Heart left ventricle (tissue), 16 donors: ENCODE data around the gene CMTR2. TPM values are rescaled to one million over a fixed set of nuclear protein-coding genes. Genes with fewer than 3 reads are reported as not detected.
A peak's percentile ranks its signal among the peaks of the same experiment; 100 is the strongest.
"Not testable (repeated sequence)": the region's sequence is repeated elsewhere in the genome, so short reads cannot be mapped to it uniquely, and the experiment has no call there.

Source experiments
- ATAC-seq, 4 donors: fragments of 200-7000 bp; cut with Tn5 transposase; one replicate each; pipeline ENCODE4 v1.9.1; 2020 to 2022; ENCODE audit warnings: moderate library complexity in 4 of 4, mild to moderate bottlenecking in 3 of 4, moderate number of reproducible peaks in 1 of 4
- DNase-seq, 5 donors: peaks; one replicate each; pipeline ENCODE4 v3.0.0-alpha.2; 2020
- H3K27ac ChIP-seq, 12 donors: fragments of 200-600 bp; sonication (generic) in 4 of 12; one replicate each; pipeline versions ENCODE4 v1.5.0 to v1.8.0; 2016 to 2022; ENCODE audit warnings: mild to moderate bottlenecking in 2 of 12
- H3K27me3 ChIP-seq, 9 donors: fragments of 200-600 bp; sonication (generic) in 2 of 9; one replicate each; pipeline versions ENCODE4 v1.5.1 to v1.8.0; 2016 to 2022; ENCODE audit warnings: mild to moderate bottlenecking in 3 of 9
- H3K36me3 ChIP-seq, 9 donors: fragments of 200-600 bp; sonication (generic) in 2 of 9; one replicate each; pipeline versions ENCODE4 v1.5.0 to v1.8.0; 2018 to 2022; ENCODE audit warnings: mild to moderate bottlenecking in 2 of 9
- H3K4me1 ChIP-seq, 12 donors: fragments of 200-600 bp; sonication (generic) in 4 of 12; one replicate each; pipeline versions ENCODE4 v1.5.0 to v1.8.0; 2016 to 2022; ENCODE audit warnings: mild to moderate bottlenecking in 3 of 12
- H3K4me3 ChIP-seq, 12 donors: fragments of 200-600 bp; sonication (generic) in 4 of 12; one replicate each; pipeline versions ENCODE4 v1.5.0 to v1.8.0; 2017 to 2022; ENCODE audit warnings: mild to moderate bottlenecking in 9 of 12, moderate library complexity in 4 of 12
- H3K9me3 ChIP-seq, 12 donors: fragments of 200-600 bp; sonication (generic) in 4 of 12; one replicate each; pipeline versions ENCODE4 v1.5.0 to v1.8.0; 2016 to 2022; ENCODE audit warnings: mild to moderate bottlenecking in 1 of 12
- POLR2A ChIP-seq, 2 donors: fragments of 450-650 bp; IDR thresholded peaks; one replicate each; pipeline ENCODE4 v1.6.1; 2017; ENCODE audit warnings: antibody characterized with exemption in 2 of 2, mild to moderate bottlenecking in 2 of 2, moderate library complexity in 2 of 2
- WGBS, 4 donors: extraction: QIAGEN DNeasy Blood & Tissue Kit in 2 of 4; methylation state at CpG; one replicate each; pipeline versions ENCODE4 v1.1.5 to v1.1.7; 2013 to 2018; 5-methylcytosine and 5-hydroxymethylcytosine counted together
- intact Hi-C, 10 donors: fragments of 100-400 bp; cut with DNase I; formaldehyde crosslinking; loops; one replicate each; pipeline versions ENCODE4 v1.11.1 to v1.14.2; 2022
- polyA plus RNA-seq, 2 donors: library from polyadenylated mRNA; stranded (reverse); fragments of 200-250 nt; gene quantifications; one replicate each; pipeline ENCODE4 v1.2.3, GENCODE V29; 2013
- total RNA-seq, 9 donors: library from RNA; depleted of rRNA in 2 of 9; stranded (reverse); fragments of >200 nt in 2 of 9; fragmentation: NEBNext Ultra II Directional in 3 of 9; extraction: Animal tissue kit (Norgen Biotek cat#: 25700) in 3 of 9; gene quantifications; one replicate each; pipeline versions ENCODE4 v1.1.0 to v1.2.4, GENCODE V29; 2016 to 2023
- TF ChIP-seq, protein P1 (sequence below), 12 donors: fragments of 200-600 bp; sonication (generic) in 4 of 12; IDR thresholded peaks; one replicate each; pipeline versions ENCODE4 v1.5.0 to v1.8.0; 2018 to 2022; ENCODE audit warnings: antibody characterized with exemption in 12 of 12, mild to moderate bottlenecking in 5 of 12
- donor health status: ischemic (EF 13 %, LVEDD 7.1; RV severe dilation, severe dysfunction).
- donor health status: healthy with polysubstance abuse.
- donor health status: DM: no; HTN: yes; CAD: no.
- donor health status: DM: no; HTN: no; CAD: no.
- donor health status: ischemic (EF 25% LVEDD 6.9; RV normal size, moderate dysfunction).
- donor health status: ischemic (EF 25% LVEDD 5.7; RV mildly dilated, moderate dysfunction).
- donor health status: healthy.
- donor health status: DM: yes; HTN: yes; CAD: no.
- donor health status: ischemic (EF 35%, LVEDD 5.7; RV mildly dilated, moderate dysfunction).
- donor health status: nonischemic (EF 11% LVEDD 7.7; RV severe dilation, severe dysfunction).
- donor health status: DM: yes; HTN: yes; CAD: no.
- donor health status: PGD.
- donor health status: ischemic (EF 29% LVEDD 5.4; RV normal size, mild dysfunction).
- donor health status: nonischemic (EF 23%, LVEDD 6.1; RV moderate dilation, normal function).

Gene CMTR2
- total and polyA plus RNA-seq, 11 donors = 2.4 to 13.4 (median 9.2) TPM

DNA sequence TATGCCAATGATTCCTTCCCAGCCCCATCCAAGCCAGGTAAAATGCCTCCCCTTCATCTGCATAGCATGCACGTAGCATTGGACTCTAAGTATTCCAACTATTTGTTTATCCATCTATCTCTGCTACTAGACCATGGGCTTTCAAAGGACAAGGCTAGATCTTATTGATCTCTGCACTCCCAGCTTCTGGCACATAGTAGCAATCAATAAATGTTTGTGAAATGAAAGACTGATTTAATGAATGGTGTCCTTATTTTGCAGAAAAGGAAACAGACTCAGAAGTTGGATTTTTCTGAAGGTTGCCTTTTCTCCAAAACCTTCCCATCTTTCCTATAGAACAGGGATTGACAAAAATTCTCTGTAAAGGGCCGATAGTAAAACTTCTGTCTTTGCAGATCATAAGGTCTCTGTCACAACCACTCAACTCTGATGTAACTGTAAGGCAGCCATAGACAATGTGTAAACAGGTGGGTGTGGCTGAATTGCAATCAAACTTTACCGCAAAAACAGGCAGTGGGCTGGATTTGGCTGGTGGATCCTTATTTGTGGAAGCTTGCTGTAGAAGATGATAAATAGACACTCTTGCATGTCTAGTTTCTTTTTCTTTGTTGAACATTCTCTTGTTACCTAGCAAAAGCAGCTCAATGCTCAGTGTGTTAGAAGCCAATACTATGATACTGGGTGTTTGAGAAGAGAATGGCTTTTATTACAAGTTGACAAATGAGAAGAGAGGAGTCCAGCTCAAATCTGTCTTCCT is 7.6 kb upstream of the CMTR2 start:
- DNase-seq (no peak), ATAC-seq (no peak)
- no peaks in the 10 kb centered on the region for H3K4me1 ChIP-seq
- H3K27ac ChIP-seq = no peak overlapping the region
- no peak overlapping the region for H3K4me3 ChIP-seq
- H3K27me3 ChIP-seq = peaks cover 0 to 16% (median 6%) of the 10 kb centered on the region in 9 donors
- H3K36me3 ChIP-seq = no peaks in the 10 kb centered on the region
- 69 to 78% (median 72%) methylated on average over 3 of the region's 3 CpGs for WGBS, 4 donors
- intact Hi-C loops = no loop called here
- TF ChIP-seq POLR2A (IDR thresholded peaks at IDR 0.05) = no peak
- no peaks in the 10 kb centered on the region for H3K9me3 ChIP-seq

DNA sequence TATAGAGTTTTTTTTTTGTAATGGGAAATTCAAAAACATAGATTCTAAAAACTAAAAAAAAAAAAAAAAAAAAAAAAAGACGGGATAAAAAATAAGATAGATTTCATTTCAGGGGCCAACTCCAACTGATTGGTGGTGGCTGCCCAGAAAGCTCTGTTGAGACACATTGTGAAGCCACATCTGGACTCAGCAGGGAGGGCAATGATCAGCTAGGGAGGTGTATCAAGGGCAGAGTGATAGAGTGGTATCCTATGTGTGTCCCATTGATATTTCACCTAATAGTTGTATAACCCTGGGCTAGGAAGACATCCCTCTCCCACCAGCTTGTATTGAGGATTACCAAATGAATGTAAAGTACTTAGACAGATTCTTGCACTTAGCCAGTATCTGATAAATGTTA is 6.7 kb upstream of the CMTR2 start:
- intact Hi-C loops = no loop called here
- ATAC-seq (no peak), DNase-seq (no peak)
- H3K4me1 ChIP-seq = no peaks in the 10 kb centered on the region
- TF ChIP-seq, protein P1, sequence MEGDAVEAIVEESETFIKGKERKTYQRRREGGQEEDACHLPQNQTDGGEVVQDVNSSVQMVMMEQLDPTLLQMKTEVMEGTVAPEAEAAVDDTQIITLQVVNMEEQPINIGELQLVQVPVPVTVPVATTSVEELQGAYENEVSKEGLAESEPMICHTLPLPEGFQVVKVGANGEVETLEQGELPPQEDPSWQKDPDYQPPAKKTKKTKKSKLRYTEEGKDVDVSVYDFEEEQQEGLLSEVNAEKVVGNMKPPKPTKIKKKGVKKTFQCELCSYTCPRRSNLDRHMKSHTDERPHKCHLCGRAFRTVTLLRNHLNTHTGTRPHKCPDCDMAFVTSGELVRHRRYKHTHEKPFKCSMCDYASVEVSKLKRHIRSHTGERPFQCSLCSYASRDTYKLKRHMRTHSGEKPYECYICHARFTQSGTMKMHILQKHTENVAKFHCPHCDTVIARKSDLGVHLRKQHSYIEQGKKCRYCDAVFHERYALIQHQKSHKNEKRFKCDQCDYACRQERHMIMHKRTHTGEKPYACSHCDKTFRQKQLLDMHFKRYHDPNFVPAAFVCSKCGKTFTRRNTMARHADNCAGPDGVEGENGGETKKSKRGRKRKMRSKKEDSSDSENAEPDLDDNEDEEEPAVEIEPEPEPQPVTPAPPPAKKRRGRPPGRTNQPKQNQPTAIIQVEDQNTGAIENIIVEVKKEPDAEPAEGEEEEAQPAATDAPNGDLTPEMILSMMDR (IDR thresholded peaks at IDR 0.05) = no peak
- no peak for TF ChIP-seq POLR2A (IDR thresholded peaks at IDR 0.05)
- no peak overlapping the region for H3K4me3 ChIP-seq
- H3K27ac ChIP-seq = no peak overlapping the region
- WGBS, 4 donors = 79 to 93% (median 88%) methylated on average over 1 of the region's 1 CpG
- H3K27me3 ChIP-seq = peaks cover 0 to 16% (median 6%) of the 10 kb centered on the region in 9 donors
- H3K36me3 ChIP-seq = no peaks in the 10 kb centered on the region
- no peaks in the 10 kb centered on the region for H3K9me3 ChIP-seq

DNA sequence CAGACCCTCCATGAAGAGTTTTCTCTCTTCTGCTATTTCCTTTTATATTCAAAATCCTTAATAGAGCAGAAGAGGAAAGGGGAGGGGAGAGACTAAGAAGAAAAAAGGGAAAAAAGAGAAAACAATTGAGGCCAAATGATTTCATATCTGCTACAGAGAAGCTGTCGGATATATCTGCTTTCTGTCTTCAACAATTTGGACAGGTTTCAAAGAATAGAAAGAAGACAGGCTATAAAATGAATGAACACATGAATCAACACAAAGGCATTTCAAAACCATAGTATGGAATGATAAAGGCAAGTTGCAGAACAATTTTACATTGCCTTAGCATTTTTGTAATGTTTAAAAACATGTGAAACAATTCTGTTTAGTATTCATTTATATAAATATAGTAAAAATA is 4.7 kb upstream of the CMTR2 start:
- intact Hi-C loops = no loop called here
- DNase-seq (no peak), ATAC-seq (no peak)
- H3K27me3 ChIP-seq = peaks cover 0 to 14% (median 6%) of the 10 kb centered on the region in 9 donors
- H3K36me3 ChIP-seq = no peaks in the 10 kb centered on the region
- no peak overlapping the region for H3K27ac ChIP-seq
- H3K9me3 ChIP-seq = no peaks in the 10 kb centered on the region
- H3K4me1 ChIP-seq = peaks cover 0 to 9% (median 3%) of the 10 kb centered on the region in 12 donors
- no peak overlapping the region for H3K4me3 ChIP-seq
- TF ChIP-seq, protein P1 (IDR thresholded peaks at IDR 0.05) = no peak
- TF ChIP-seq POLR2A (IDR thresholded peaks at IDR 0.05) = no peak
- 0 to 20% (median 13%) methylated on average over 1 of the region's 1 CpG for WGBS, 4 donors

DNA sequence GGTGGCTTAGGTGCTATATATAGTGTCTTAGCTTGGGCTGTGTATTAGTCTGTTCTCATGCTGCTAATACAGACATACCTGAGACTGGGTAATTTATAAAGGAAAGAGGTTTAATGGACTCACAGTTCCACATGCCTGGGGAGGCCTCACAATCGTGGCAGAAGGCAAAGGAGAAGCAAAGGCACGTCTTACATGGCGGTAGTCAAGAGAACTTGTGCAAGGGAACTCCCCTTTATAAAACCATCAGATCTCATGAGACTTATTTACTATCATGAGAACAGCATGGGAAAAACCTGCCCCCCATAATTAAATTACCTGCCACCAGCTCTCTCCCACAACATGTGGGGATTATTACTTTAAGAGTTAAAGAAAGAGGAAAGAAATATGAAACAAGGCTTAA is 2.9 kb upstream of the CMTR2 start:
- DNase-seq, intact Hi-C loops, H3K4me3 ChIP-seq, ATAC-seq, H3K27ac ChIP-seq, H3K36me3 ChIP-seq, H3K9me3 ChIP-seq: not testable (repeated sequence)
- Histone ChIP-seq H3K4me1 (peaks cover 0 to 22% (median 12%) of the 10 kb centered on the region in 12 donors), H3K27me3 (peaks cover 0 to 12% (median 3%) of the 10 kb centered on the region in 9 donors)
- 69 to 76% (median 72%) methylated on average over 3 of the region's 3 CpGs for WGBS, 4 donors

DNA sequence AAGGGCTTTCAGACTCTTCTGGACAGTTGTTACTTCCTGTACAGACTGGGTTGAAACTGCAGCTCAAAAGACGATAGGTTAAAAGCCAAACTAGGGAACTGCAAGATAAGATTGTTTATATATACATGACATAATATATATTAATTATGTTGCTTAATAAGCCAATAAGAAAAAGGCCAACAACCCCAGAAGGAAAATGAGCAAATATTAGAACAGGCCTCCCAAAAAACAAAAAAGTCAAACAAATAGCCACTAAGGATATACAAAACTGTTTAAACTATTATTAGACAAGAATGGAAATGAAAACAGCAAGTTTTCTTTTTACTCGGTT is 495 bp upstream of the CMTR2 start:
- Histone ChIP-seq H3K4me1 (peaks cover 0 to 22% (median 12%) of the 10 kb centered on the region in 12 donors), H3K4me3 (peak overlapping the region in 11 of 12 donors; percentile 62 to 93 (median 84)), H3K27me3 (peaks cover 0 to 9% (median 3%) of the 10 kb centered on the region in 9 donors), H3K9me3 (peaks cover 0 to 7% (median 0%) of the 10 kb centered on the region in 12 donors), H3K36me3 (peaks cover 0 to 27% (median 20%) of the 10 kb centered on the region in 9 donors), H3K27ac (peak overlapping the region; percentile 70 to 94 (median 86))
- WGBS, 4 donors = 21 to 28% (median 24%) methylated on average over 2 of the region's 2 CpGs
- TF ChIP-seq, protein P1 (IDR thresholded peaks at IDR 0.05) = no peak
- no peak for TF ChIP-seq POLR2A (IDR thresholded peaks at IDR 0.05)
- DNase-seq = no peak
- no peak for ATAC-seq
- intact Hi-C loops = no loop called here
